H9 (cell line): ENCODE results near the gene LITAF. TPM values are rescaled to one million over a fixed set of nuclear protein-coding genes. Genes with fewer than 3 reads are reported as not detected.

Source experiments
- DNase-seq: peaks from one replicate; pipeline ENCODE4 v3.0.0-alpha.2; 2017
- H2AFZ ChIP-seq: one replicate; pipeline ENCODE4 v1.6.1; 2013; ENCODE audit warnings: mild to moderate bottlenecking, low read length, control low read depth, moderate library complexity
- H2AK5ac ChIP-seq: 2 replicates; pipeline ENCODE4 v1.6.1; 2013; ENCODE audit warnings: low read length, control low read depth, mixed read lengths; ENCODE audit not compliant: insufficient read length
- H2BK120ac ChIP-seq: one replicate; pipeline ENCODE4 v1.6.1; 2013; ENCODE audit warnings: low read depth, mild to moderate bottlenecking, low read length, control low read depth, inconsistent platforms; ENCODE audit not compliant: poor library complexity, severe bottlenecking
- H2BK12ac ChIP-seq: 2 replicates; pipeline ENCODE4 v1.6.1; 2013; ENCODE audit warnings: low read length, control low read depth, mixed read lengths, low read depth; ENCODE audit not compliant: insufficient read length
- H2BK15ac ChIP-seq: 2 replicates; pipeline ENCODE4 v1.6.1; 2013; ENCODE audit warnings: low read depth, low read length, control low read depth
- H2BK20ac ChIP-seq: one replicate; pipeline ENCODE4 v1.6.1; 2013; ENCODE audit warnings: low read depth, mild to moderate bottlenecking, low read length, control low read depth, inconsistent platforms; ENCODE audit not compliant: poor library complexity, severe bottlenecking
- H2BK5ac ChIP-seq: 2 replicates; pipeline ENCODE4 v1.6.1; 2013; ENCODE audit warnings: low read length, control low read depth, mixed read lengths; ENCODE audit not compliant: insufficient read length
- H3K14ac ChIP-seq: 2 replicates; pipeline ENCODE4 v1.6.1; 2013; ENCODE audit warnings: low read length, control low read depth; ENCODE audit not compliant: insufficient read depth
- H3K18ac ChIP-seq: 2 replicates; pipeline ENCODE4 v1.6.1; 2013; ENCODE audit warnings: low read depth, mild to moderate bottlenecking, mixed read lengths, low read length, control low read depth; ENCODE audit not compliant: insufficient read length
- H3K23ac ChIP-seq: 2 replicates; pipeline ENCODE4 v1.6.1; 2013; ENCODE audit warnings: low read length, control low read depth, mixed read lengths, low read depth; ENCODE audit not compliant: insufficient read length
- H3K23me2 ChIP-seq: 2 replicates; pipeline ENCODE4 v1.6.1; 2013; ENCODE audit warnings: low read depth, mild to moderate bottlenecking, mixed read lengths, low read length, control low read depth; ENCODE audit not compliant: insufficient read length, poor library complexity, severe bottlenecking
- H3K27ac ChIP-seq: 2 replicates; pipeline ENCODE4 v1.5.1; 2013; ENCODE audit warnings: low read length, control low read depth, mixed read lengths, low read depth; ENCODE audit not compliant: insufficient read length
- H3K27me3 ChIP-seq: 2 replicates; pipeline ENCODE4 v1.6.1; 2013; ENCODE audit warnings: low read length, control low read depth, inconsistent platforms; ENCODE audit not compliant: insufficient read depth
- H3K4ac ChIP-seq: 2 replicates; pipeline ENCODE4 v1.6.1; 2013; ENCODE audit warnings: low read depth, mild to moderate bottlenecking, control low read depth, inconsistent platforms, low read length, moderate library complexity
- H3K4me1 ChIP-seq: 2 replicates; pipeline ENCODE4 v1.6.1; 2013; ENCODE audit warnings: low read length, control low read depth, inconsistent platforms; ENCODE audit not compliant: insufficient read depth
- H3K4me2 ChIP-seq: 2 replicates; pipeline ENCODE4 v1.6.1; 2013; ENCODE audit warnings: low read length, control low read depth, mixed read lengths; ENCODE audit not compliant: insufficient read length, insufficient read depth
- H3K56ac ChIP-seq: 2 replicates; pipeline ENCODE4 v1.6.1; 2013; ENCODE audit warnings: low read depth, mild to moderate bottlenecking, mixed read lengths, low read length, control low read depth; ENCODE audit not compliant: insufficient read length
- H3K79me1 ChIP-seq: 2 replicates; pipeline ENCODE4 v1.6.1; 2013; ENCODE audit warnings: low read depth, mild to moderate bottlenecking, moderate library complexity, low read length, control low read depth, inconsistent platforms; ENCODE audit not compliant: insufficient read depth, poor library complexity, severe bottlenecking
- H3K79me2 ChIP-seq: 2 replicates; pipeline ENCODE4 v1.6.1; 2013; ENCODE audit warnings: low read length, control low read depth, inconsistent platforms; ENCODE audit not compliant: insufficient read depth
- H3K9ac ChIP-seq: 2 replicates; pipeline ENCODE4 v1.6.1; 2013; ENCODE audit warnings: low read length, control low read depth, mixed read lengths; ENCODE audit not compliant: insufficient read length; ENCODE audit errors: extremely low read depth
- H3K9me3 ChIP-seq: one replicate; pipeline ENCODE4 v1.6.1; 2013; ENCODE audit warnings: low read depth, low read length, inconsistent platforms; ENCODE audit not compliant: control insufficient read depth
- H3T11ph ChIP-seq: one replicate; pipeline ENCODE4 v1.6.1; 2013; ENCODE audit warnings: mild to moderate bottlenecking, low read length, control low read depth, inconsistent platforms
- H4K20me1 ChIP-seq: one replicate; pipeline ENCODE4 v1.6.1; 2013; ENCODE audit not compliant: control insufficient read depth, insufficient read length, insufficient read depth
- H4K5ac ChIP-seq: 2 replicates; pipeline ENCODE4 v1.6.1; 2013; ENCODE audit warnings: low read depth, mild to moderate bottlenecking, mixed read lengths, low read length, control low read depth; ENCODE audit not compliant: insufficient read length
- H4K8ac ChIP-seq: replicated peaks from 2 replicates; pipeline ENCODE4 v1.6.1; 2013; ENCODE audit warnings: low read length, control low read depth, mixed read lengths, low read depth; ENCODE audit not compliant: insufficient read length
- H4K91ac ChIP-seq: 2 replicates; pipeline ENCODE4 v1.6.1; 2013; ENCODE audit warnings: low read depth, mild to moderate bottlenecking, moderate library complexity, mixed read lengths, low read length, control low read depth; ENCODE audit not compliant: insufficient read length
- H3K27ac Mint-ChIP-seq, 3 experiments: 2 replicates in 2 of 3; 3 replicates in 1 of 3; pipeline ENCODE4 v1.8.0; 2020 to 2021; ENCODE audit warnings: mixed read lengths in 3 of 3, mild to moderate bottlenecking in 1 of 3, moderate library complexity in 1 of 3
- H3K27me3 Mint-ChIP-seq: 2 replicates; pipeline ENCODE4 v1.8.0; 2021; ENCODE audit warnings: low read depth, mild to moderate bottlenecking, moderate library complexity, mixed read lengths
- H3K36me3 Mint-ChIP-seq, 3 experiments: 2 replicates in 2 of 3; 3 replicates in 1 of 3; pipeline ENCODE4 v1.8.0; 2020 to 2021; ENCODE audit warnings: low read depth in 3 of 3, mixed read lengths in 3 of 3; ENCODE audit not compliant: insufficient read depth in 1 of 3
- H3K4me1 Mint-ChIP-seq, 2 experiments: 2 replicates each; pipeline ENCODE4 v1.8.0; 2020; ENCODE audit warnings: mixed read lengths in 2 of 2
- H3K4me3 Mint-ChIP-seq, 2 experiments: 2 replicates in 1 of 2; 3 replicates in 1 of 2; pipeline ENCODE4 v1.8.0; 2020 to 2021; ENCODE audit warnings: mild to moderate bottlenecking in 2 of 2, mixed read lengths in 2 of 2, moderate library complexity in 1 of 2
- H3K9me3 Mint-ChIP-seq, 2 experiments: 2 replicates in 1 of 2; 3 replicates in 1 of 2; pipeline ENCODE4 v1.8.0; 2020; ENCODE audit warnings: mild to moderate bottlenecking in 2 of 2, mixed read lengths in 2 of 2, moderate library complexity in 1 of 2
- WGBS: extraction: QIAGEN DNeasy Blood & Tissue Kit; methylation state at CpG from one replicate; pipeline ENCODE4 v1.1.7; 2013; ENCODE audit warnings: missing lambda C conversion rate, low lambda C conversion rate, mixed read lengths; ENCODE audit not compliant: insufficient read length; ENCODE audit errors: extremely low coverage; 5-methylcytosine and 5-hydroxymethylcytosine counted together
- total RNA-seq: library from RNA; stranded (reverse); gene quantifications from 2 replicates; pipeline ENCODE4 v1.2.1, GENCODE V29; 2021
- TF ChIP-seq, protein P1 (sequence below): fragments of 200-600 bp; sonication (generic); conservative IDR thresholded peaks from 3 replicates; pipeline ENCODE4 v1.8.0; 2021; ENCODE audit warnings: antibody characterized with exemption, mild to moderate bottlenecking

Gene LITAF
- total RNA-seq, 1 experiment from 2014 or later = 249 TPM

DNA sequence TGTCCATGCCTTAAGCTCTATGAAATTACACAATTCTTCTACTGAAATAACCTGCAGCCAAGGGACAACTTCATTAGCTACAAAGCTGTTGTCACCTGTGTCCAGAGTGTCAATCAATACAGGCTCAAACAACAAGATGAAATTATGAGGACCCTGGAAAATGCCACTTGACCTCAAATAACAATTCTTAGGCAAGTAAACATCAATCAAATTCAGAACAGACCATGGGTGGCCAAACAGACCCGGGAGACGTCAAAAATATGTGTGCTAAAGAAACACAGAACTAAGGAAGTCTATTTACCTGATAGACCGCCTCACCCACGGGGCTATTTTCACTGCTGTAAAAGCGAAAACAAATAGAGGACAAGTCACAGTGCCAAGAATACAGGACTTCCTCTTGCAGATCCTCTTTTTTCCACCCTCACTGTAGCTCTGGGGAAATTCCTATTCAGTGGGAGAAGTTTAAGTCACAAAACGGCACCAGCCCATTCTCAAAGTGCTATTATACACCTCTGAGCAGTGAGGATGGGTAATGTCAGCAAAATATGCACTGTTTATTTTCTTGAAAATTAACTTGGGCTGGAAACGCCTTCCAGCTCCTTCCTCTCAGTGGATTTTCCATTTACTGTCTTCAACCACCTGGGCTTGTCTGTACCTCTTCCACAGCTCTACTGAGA, 2.7 kb downstream of the LITAF start:
- H2BK5ac ChIP-seq = no peak overlapping the region
- no peak overlapping the region for H2BK120ac ChIP-seq
- H3K23me2 ChIP-seq = peaks cover 4% of the 10 kb centered on the region
- DNase-seq = no peak
- no peak overlapping the region for H3K14ac ChIP-seq
- H4K8ac ChIP-seq = no peak overlapping the region
- peaks cover 9% of the 10 kb centered on the region for H3K27me3 ChIP-seq
- H3K79me1 ChIP-seq = no peaks in the 10 kb centered on the region
- Mint-ChIP-seq H3K27ac (peak overlapping the region in 1 of 3 experiments; percentile 74; a peak in 4 of 7 replicates), H3K27me3 (peaks cover 2% of the 10 kb centered on the region), H3K4me1 (peaks cover 67 to 69% of the 10 kb centered on the region in 2 experiments), H3K36me3 (peaks cover 2 to 22% (median 10%) of the 10 kb centered on the region in 3 experiments; a peak in 4 of 7 replicates), H3K4me3 (peak overlapping the region; percentile 6 to 84), H3K9me3 (no peaks in the 10 kb centered on the region)
- H2BK15ac ChIP-seq = no peak overlapping the region
- H3K9ac ChIP-seq = no peak overlapping the region
- no peak overlapping the region for H3K27ac ChIP-seq
- H3K9me3 ChIP-seq = peaks cover 4% of the 10 kb centered on the region
- H3K4me2 ChIP-seq = no peak overlapping the region
- H3K4me1 ChIP-seq = peaks cover 17% of the 10 kb centered on the region
- H2AFZ ChIP-seq = no peak overlapping the region
- no peak overlapping the region for H2BK12ac ChIP-seq
- H3K4ac ChIP-seq = no peak overlapping the region
- H4K91ac ChIP-seq = no peak overlapping the region
- no peak overlapping the region for H3K23ac ChIP-seq
- H3K56ac ChIP-seq = no peak overlapping the region
- H2BK20ac ChIP-seq = no peak overlapping the region
- WGBS = no CpG with 5 or more reads among the region's 7 CpGs
- H4K20me1 ChIP-seq = no peaks in the 10 kb centered on the region
- no peak overlapping the region for H2AK5ac ChIP-seq
- TF ChIP-seq, protein P1, sequence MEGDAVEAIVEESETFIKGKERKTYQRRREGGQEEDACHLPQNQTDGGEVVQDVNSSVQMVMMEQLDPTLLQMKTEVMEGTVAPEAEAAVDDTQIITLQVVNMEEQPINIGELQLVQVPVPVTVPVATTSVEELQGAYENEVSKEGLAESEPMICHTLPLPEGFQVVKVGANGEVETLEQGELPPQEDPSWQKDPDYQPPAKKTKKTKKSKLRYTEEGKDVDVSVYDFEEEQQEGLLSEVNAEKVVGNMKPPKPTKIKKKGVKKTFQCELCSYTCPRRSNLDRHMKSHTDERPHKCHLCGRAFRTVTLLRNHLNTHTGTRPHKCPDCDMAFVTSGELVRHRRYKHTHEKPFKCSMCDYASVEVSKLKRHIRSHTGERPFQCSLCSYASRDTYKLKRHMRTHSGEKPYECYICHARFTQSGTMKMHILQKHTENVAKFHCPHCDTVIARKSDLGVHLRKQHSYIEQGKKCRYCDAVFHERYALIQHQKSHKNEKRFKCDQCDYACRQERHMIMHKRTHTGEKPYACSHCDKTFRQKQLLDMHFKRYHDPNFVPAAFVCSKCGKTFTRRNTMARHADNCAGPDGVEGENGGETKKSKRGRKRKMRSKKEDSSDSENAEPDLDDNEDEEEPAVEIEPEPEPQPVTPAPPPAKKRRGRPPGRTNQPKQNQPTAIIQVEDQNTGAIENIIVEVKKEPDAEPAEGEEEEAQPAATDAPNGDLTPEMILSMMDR = no peak
- H4K5ac ChIP-seq = no peak overlapping the region
- H3K79me2 ChIP-seq = no peaks in the 10 kb centered on the region; the same call in 1 of the 2 replicates
- H3K18ac ChIP-seq = no peak overlapping the region
- no peak overlapping the region for H3T11ph ChIP-seq
